ENCODE data around the gene SEMA3B.

DNA sequence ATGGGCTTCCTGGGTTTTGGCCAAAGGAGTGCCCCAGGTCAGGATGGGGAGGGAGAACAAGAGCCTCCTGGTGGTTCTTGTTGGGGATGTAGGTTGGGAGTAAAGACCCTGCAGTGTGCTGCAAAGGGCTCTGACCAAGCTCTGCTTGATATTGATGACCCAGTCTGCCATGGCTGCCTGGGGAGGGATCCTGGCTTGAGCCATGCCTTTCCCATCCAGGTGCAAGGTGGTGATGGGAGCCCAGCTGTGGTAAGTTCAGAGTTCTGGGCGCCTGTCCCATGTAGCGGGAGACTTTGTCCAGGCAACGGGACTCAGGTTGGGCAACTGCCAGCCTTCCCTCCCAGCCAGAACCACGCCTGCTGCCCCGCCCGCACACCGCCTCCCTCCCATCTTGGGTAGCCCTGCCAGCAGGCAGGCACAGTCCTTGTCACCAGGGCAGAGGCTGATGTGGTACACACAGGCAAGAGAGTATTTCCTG is 30.4 kb upstream of the SEMA3B start:
- TF ChIP-seq, protein P1, sequence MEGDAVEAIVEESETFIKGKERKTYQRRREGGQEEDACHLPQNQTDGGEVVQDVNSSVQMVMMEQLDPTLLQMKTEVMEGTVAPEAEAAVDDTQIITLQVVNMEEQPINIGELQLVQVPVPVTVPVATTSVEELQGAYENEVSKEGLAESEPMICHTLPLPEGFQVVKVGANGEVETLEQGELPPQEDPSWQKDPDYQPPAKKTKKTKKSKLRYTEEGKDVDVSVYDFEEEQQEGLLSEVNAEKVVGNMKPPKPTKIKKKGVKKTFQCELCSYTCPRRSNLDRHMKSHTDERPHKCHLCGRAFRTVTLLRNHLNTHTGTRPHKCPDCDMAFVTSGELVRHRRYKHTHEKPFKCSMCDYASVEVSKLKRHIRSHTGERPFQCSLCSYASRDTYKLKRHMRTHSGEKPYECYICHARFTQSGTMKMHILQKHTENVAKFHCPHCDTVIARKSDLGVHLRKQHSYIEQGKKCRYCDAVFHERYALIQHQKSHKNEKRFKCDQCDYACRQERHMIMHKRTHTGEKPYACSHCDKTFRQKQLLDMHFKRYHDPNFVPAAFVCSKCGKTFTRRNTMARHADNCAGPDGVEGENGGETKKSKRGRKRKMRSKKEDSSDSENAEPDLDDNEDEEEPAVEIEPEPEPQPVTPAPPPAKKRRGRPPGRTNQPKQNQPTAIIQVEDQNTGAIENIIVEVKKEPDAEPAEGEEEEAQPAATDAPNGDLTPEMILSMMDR (IDR thresholded peaks at IDR 0.05; ENCODE audit: low read length), result no peak
- no peak for TF ChIP-seq EZH2 (optimal IDR thresholded peaks at IDR 0.05; ENCODE audit: low read depth, low read length)
- TF ChIP-seq EZH2phosphoT487 (IDR thresholded peaks at IDR 0.05; ENCODE audit: low read length), result no peak
